ENCODE measurements around the gene ZNF525.
"Not testable (repeated sequence)": the region's sequence is repeated elsewhere in the genome, so short reads cannot be mapped to it uniquely, and the experiment has no call there.

ZNF525 gene

DNA sequence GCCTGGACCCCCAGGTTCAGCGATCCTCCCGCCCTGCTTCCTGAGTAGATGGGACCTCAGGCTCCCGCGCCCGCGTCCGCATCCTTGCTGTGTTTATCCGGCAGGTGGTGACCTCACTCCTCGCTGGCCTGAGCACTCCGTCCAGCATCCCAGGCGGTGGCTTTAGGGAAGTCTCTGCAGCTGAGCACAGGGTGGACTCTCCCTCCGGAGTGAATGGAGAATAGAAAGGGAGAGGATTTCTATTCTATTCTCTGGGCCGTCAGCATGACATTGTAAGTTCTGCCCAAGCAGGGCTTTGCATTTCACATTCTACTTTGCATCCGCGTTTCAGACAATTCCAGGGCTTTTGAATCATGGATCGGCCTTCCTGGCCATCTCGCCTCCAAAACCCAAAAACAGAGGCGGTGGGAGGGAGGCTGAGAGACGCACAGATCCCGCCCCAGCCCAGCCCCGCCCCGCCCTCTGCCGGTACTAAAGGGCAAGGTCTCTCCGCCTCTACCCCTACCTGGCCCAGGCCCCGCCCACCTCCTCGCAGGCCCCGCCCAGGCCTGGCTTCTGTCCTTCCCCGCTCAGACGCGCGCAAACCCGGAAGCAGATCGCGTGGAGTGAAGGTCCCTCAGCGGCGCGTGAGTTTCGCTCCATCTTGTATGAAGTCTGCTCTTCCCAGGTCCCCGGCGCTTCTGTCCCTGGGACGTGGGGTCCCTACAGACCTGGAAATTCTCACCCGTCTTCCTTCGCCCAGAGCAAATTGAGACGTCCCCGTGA, at the start of gene ZNF525:
ZNF525 (plus strand) TSS at position 572 of the 765 bp plus-strand sequence. CDS start 6,577 bp downstream, outside the sequence.
- H3K27me3 ChIP-seq (replicated peaks; ENCODE audit: control insufficient read depth, insufficient read depth, low read length) = no peaks in the 10 kb centered on the region
- H3K9ac ChIP-seq (ENCODE audit: low read length) = peak within 1 kb of the TSS; percentile 81
- H3K4me1 ChIP-seq (ENCODE audit: control insufficient read depth, insufficient read depth, low read length) = peaks cover 4% of the 10 kb centered on the region
- no peaks in the 10 kb centered on the region for H3K36me3 ChIP-seq (ENCODE audit: control insufficient read depth, insufficient read depth, low read length, severe bottlenecking)
- peak within 1 kb of the TSS; percentile 88 for H3K4me3 ChIP-seq (ENCODE audit: low read length)
- DNase-seq (ENCODE audit: low read depth) = peak; percentile 85
- H3K9me3 ChIP-seq (ENCODE audit: control insufficient read depth, low read length) = no peaks in the 10 kb centered on the region

DNA sequence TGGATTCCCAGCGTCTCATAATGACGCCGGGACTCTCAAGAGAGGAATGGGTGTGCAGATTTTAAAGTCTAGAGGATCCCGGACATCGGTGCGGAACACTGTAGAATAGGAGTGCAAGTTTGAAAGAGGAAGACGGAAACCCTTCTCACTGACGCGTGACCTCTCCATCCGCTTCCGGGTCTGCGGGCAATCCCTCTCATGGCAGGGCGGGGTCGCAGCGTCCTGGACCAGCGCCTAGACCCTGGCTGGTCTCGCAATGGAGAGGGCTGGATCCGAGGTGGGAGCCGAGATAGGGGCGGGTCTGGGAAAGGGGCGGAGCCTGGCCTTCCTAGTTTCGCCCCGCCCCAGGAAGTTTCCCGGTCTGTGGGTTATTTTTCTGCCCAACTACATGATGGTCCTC, 36.5 kb upstream of the ZNF525 start:
- no peak overlapping the region for H3K9ac ChIP-seq (ENCODE audit: low read length)
- no peaks in the 10 kb centered on the region for H3K27me3 ChIP-seq (replicated peaks; ENCODE audit: control insufficient read depth, insufficient read depth, low read length)
- peaks cover 24% of the 10 kb centered on the region for H3K9me3 ChIP-seq (ENCODE audit: control insufficient read depth, low read length)
- DNase-seq (ENCODE audit: low read depth) = peak; percentile 3
- H3K4me1 ChIP-seq (ENCODE audit: control insufficient read depth, insufficient read depth, low read length) = no peaks in the 10 kb centered on the region
- H3K36me3 ChIP-seq (ENCODE audit: control insufficient read depth, insufficient read depth, low read length, severe bottlenecking) = no peaks in the 10 kb centered on the region
- peak overlapping the region; percentile 66 for H3K4me3 ChIP-seq (ENCODE audit: low read length)

DNA sequence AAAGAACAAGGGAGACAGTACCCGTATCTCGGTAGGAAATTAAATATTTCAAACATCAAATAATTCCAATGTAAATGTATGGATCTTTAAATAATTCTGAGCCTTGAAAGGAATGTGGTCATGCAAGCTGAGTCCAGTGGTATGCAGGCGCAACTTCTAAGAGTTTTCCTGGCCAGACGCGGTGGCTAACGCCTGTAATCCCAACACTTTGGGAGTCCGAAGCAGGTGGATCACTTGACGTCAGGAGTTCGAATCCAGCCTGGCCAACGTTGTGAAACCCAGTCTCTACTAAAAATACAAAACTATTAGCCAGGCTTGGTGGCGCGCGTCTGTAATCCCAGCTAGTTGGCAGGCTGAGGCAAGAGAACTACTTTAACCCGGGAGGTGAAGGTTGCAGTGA, 33.0 kb upstream of the ZNF525 start:
- no peaks in the 10 kb centered on the region for H3K27me3 ChIP-seq (replicated peaks; ENCODE audit: control insufficient read depth, insufficient read depth, low read length)
- H3K36me3 ChIP-seq (ENCODE audit: control insufficient read depth, insufficient read depth, low read length, severe bottlenecking) = no peaks in the 10 kb centered on the region
- H3K4me3 ChIP-seq (ENCODE audit: low read length) = peak overlapping the region; percentile 100
- DNase-seq (ENCODE audit: low read depth) = no peak
- H3K9ac ChIP-seq (ENCODE audit: low read length) = peak overlapping the region; percentile 95
- peaks cover 4% of the 10 kb centered on the region for H3K4me1 ChIP-seq (ENCODE audit: control insufficient read depth, insufficient read depth, low read length)
- peaks cover 24% of the 10 kb centered on the region for H3K9me3 ChIP-seq (ENCODE audit: control insufficient read depth, low read length)

DNA sequence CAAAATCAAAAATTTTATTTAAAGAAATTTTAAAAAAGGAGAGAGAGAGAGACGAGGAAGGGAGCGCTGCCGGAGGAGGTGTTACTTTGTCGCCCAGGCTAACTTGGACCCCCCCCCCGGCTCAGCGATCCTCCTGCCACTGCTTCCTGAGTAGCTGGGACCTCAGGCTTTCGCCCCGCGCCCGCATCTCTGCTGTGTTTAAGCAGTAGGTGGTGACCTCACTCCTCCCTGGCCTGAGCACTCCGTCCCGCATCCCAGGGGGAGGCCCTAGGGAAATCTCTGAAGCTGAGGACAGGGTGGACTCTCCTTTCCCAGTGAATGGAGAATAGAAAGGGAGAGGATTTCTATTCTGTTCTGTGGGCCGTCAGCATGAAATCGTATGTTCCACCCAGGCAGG, 32.4 kb upstream of the ZNF525 start:
- H3K4me3 ChIP-seq (ENCODE audit: low read length) = peak overlapping the region; percentile 100
- DNase-seq (ENCODE audit: low read depth) = peak; percentile 68

DNA sequence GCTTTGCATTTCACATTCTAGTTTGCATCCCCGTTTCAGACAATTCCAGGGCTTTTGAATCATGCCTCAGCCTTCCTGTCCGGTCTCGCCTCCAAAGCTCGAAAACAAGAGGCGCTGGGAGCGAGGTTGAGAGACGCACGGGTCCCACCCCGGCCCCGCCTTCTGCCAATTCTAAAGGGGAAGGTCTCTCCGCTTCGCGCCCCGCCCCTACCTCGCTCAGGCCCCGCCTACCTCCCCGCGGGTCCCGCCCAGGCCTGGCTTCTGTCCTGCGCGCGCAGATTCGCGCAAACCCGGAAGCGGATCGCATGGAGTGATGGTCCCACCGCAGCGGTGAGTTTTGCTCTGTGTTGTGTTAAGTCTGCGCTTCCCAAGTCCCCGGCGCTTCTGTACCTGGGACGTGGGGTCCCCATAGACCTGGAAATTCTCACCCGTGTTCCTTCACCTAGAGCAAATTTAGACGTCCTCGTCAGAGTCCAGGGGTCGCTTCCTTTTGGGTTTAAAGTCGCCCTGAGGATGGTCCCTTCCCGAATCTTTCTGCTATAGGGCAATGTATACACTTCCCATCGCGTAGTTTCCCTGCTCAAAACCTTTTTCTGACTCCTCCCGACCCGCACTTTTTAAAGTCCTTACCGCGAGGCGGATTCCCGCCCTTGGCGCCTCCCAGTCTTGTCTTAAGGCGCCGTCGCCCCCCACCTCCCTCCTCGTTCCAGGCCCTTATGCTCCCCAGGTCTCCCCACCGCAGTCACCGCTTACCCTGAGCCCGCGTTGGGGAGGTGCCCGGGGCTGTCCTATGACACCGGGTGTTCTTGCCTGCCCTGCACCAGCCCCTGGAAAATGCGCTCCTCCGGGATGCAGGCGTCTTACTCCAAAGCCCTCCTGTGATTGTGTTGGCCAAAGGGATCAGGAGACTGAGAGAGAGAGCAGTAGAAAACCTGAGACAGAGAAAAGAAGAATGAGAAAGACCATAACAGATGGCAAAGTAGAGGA, 31.7 kb upstream of the ZNF525 start, which contains the start of gene ZNF845:
ZNF845 (plus strand) TSS at position 287 of the 987 bp plus-strand sequence. CDS start 7,559 bp downstream, outside the sequence.
- peak; percentile 97 for DNase-seq (ENCODE audit: low read depth)
- peaks cover 4% of the 10 kb centered on the region for H3K4me1 ChIP-seq (ENCODE audit: control insufficient read depth, insufficient read depth, low read length)
- H3K9me3 ChIP-seq (ENCODE audit: control insufficient read depth, low read length) = peaks cover 19% of the 10 kb centered on the region
- H3K36me3 ChIP-seq (ENCODE audit: control insufficient read depth, insufficient read depth, low read length, severe bottlenecking) = peaks cover 6% of the 10 kb centered on the region
- H3K4me3 ChIP-seq (ENCODE audit: low read length) = peak within 1 kb of the TSS; percentile 100
- H3K9ac ChIP-seq (ENCODE audit: low read length) = peak within 1 kb of the TSS; percentile 95
- no peaks in the 10 kb centered on the region for H3K27me3 ChIP-seq (replicated peaks; ENCODE audit: control insufficient read depth, insufficient read depth, low read length)

More for the DNA sequence above, 32.4 kb upstream of the ZNF525 start:
- Histone ChIP-seq H3K9ac (ENCODE audit: low read length) (peak overlapping the region; percentile 95), H3K27me3 (replicated peaks; ENCODE audit: control insufficient read depth, insufficient read depth, low read length) (no peaks in the 10 kb centered on the region), H3K4me1 (ENCODE audit: control insufficient read depth, insufficient read depth, low read length) (peaks cover 4% of the 10 kb centered on the region), H3K9me3 (ENCODE audit: control insufficient read depth, low read length) (peaks cover 24% of the 10 kb centered on the region), H3K36me3 (ENCODE audit: control insufficient read depth, insufficient read depth, low read length, severe bottlenecking) (peaks cover 3% of the 10 kb centered on the region)

DNA sequence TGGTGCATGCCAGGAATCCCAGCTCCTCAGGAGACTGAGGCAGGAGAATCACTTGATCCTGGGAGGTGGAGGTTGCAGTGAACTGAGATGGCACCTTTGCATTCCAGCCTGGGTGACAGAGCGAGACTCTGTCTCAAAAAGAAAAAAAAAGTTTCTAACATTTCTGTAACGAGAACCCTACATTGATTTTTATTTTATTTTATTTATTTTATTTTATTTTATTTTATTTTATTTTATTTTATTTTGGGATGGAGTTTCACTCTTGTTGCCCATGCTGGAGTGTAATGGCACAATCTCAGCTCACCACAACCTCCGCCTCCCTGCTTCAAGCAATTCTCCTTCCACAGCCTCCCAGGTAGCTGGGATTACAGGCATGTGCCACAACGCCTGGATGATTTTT, 21.1 kb upstream of the ZNF525 start:
- H3K9me3 ChIP-seq (ENCODE audit: control insufficient read depth, low read length) = peaks cover 41% of the 10 kb centered on the region
- H3K4me3 ChIP-seq (ENCODE audit: low read length); H3K27me3 ChIP-seq (replicated peaks; ENCODE audit: control insufficient read depth, insufficient read depth, low read length); H3K4me1 ChIP-seq (ENCODE audit: control insufficient read depth, insufficient read depth, low read length); H3K9ac ChIP-seq (ENCODE audit: low read length); DNase-seq (ENCODE audit: low read depth): not testable (repeated sequence)
- H3K36me3 ChIP-seq (ENCODE audit: control insufficient read depth, insufficient read depth, low read length, severe bottlenecking) = peaks cover 83% of the 10 kb centered on the region

DNA sequence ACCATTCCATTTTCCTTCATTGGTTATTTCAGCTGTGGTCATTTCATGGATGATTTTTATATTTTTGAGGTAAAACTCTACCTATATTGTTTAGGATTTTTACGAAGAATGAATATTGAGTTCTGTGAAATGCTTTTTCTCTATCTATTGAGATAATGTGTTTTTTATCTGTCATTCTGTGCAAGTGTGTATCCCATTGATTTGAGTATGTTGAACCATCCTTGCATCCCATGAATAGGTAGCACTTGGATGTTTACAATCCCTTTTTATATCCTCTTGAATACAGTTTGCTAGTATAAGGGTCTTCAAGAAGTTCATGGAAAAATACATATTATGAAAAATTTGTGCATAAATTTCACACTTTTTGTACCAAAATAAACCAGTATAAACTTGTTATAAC, 9.8 kb upstream of the ZNF525 start:
- H3K27me3 ChIP-seq (replicated peaks; ENCODE audit: control insufficient read depth, insufficient read depth, low read length) = no peaks in the 10 kb centered on the region
- no peak for DNase-seq (ENCODE audit: low read depth)
- no peak overlapping the region for H3K9ac ChIP-seq (ENCODE audit: low read length)
- H3K9me3 ChIP-seq (ENCODE audit: control insufficient read depth, low read length) = peaks cover 69% of the 10 kb centered on the region
- peaks cover 43% of the 10 kb centered on the region for H3K36me3 ChIP-seq (ENCODE audit: control insufficient read depth, insufficient read depth, low read length, severe bottlenecking)
- no peaks in the 10 kb centered on the region for H3K4me1 ChIP-seq (ENCODE audit: control insufficient read depth, insufficient read depth, low read length)
- H3K4me3 ChIP-seq (ENCODE audit: low read length) = peak overlapping the region; percentile 29

DNA sequence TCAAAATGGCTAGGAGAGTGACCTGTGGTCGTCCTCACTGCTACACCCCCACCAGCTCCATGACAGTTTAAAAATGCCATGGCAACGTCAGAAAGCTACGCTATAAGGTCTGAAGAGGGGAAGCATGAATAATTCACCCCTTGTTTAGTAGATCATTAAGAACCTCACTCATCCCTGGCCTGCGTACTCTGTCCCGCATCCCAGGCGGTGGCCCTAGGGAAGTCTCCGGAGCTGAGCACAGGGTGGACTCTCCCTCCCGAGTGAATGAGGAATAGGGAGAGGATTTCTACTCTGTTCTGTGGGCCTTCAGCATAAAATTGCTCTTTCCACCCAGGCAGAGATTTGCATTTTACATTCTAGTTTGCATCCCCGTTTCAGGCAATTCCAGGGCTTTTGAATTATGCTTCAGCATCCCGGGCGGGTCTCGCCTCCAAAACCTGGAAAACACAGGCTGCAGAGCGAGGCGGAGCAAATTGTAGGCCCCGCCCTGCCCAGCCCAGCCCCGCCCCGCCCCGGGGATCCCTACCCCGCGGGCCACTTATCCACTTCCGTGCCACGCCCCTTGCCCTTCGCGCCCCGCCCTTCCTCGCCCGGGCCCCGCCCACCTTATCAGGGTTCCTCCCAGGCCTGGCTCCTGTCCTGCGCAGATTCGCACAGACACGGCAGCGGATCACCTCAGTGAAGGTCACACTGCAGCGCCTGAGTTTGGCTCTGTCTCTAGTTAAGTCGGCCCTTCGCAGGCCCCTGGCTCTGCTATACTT, 7.5 kb upstream of the ZNF525 start:
- H3K4me3 ChIP-seq (ENCODE audit: low read length) = no peak overlapping the region
- H3K4me1 ChIP-seq (ENCODE audit: control insufficient read depth, insufficient read depth, low read length) = no peaks in the 10 kb centered on the region
- H3K27me3 ChIP-seq (replicated peaks; ENCODE audit: control insufficient read depth, insufficient read depth, low read length) = no peaks in the 10 kb centered on the region
- DNase-seq (ENCODE audit: low read depth) = no peak
- H3K36me3 ChIP-seq (ENCODE audit: control insufficient read depth, insufficient read depth, low read length, severe bottlenecking) = peaks cover 21% of the 10 kb centered on the region
- peaks cover 46% of the 10 kb centered on the region for H3K9me3 ChIP-seq (ENCODE audit: control insufficient read depth, low read length)
- H3K9ac ChIP-seq (ENCODE audit: low read length) = no peak overlapping the region

DNA sequence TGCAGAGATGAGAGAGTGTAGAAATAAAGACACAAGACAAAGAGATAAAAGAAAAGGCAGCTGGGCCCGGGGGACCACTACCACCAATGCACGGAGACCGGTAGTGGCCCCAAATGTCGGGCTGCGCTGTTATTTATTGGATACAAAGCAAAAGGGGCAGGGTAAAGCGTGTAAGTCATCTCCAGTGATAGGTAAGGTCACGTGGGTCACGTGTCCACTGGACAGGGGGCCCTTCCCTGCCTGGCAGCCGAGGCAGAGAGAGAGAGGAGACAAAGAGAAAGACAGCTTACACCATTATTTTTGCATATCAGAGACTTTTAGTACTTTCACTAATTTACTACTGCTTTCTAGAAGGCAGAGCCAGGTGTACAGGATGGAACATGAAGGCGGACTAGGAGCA, 5.4 kb upstream of the ZNF525 start:
- not testable (repeated sequence) for H3K36me3 ChIP-seq (ENCODE audit: control insufficient read depth, insufficient read depth, low read length, severe bottlenecking); DNase-seq (ENCODE audit: low read depth); H3K4me1 ChIP-seq (ENCODE audit: control insufficient read depth, insufficient read depth, low read length); H3K4me3 ChIP-seq (ENCODE audit: low read length); H3K27me3 ChIP-seq (replicated peaks; ENCODE audit: control insufficient read depth, insufficient read depth, low read length); H3K9ac ChIP-seq (ENCODE audit: low read length)
- peaks cover 25% of the 10 kb centered on the region for H3K9me3 ChIP-seq (ENCODE audit: control insufficient read depth, low read length)

DNA sequence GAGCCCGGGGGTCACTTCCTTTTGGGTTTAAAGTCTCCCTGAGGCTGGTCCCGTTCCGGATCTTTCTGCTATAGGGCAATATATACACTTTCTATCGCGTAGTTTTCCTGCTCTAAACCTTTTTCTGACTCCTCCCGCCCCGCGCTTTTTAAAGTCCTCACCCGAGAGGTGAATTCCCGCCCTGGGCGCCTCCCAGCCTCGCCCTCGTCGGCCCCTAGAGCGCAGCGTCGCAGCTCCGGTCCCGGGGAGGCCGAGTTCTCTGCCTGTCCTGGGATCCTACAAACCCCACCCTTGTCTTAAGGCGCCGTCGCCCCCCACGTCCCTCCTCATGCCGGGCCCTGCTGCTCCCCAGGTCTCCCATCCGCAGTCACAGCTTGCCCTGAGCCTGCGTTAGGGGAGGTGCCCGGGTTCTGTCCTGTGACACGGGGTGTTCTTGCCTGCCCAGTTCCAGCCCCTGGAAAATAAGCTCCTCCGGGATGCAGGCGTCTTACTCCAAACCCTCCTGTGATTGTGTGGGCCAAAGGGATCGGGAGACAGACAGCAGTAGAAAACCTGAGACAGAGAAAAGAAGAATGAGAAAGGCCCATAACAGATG, 491 bp downstream of the ZNF525 start:
- H3K4me1 ChIP-seq (ENCODE audit: control insufficient read depth, insufficient read depth, low read length) = peaks cover 4% of the 10 kb centered on the region
- no peaks in the 10 kb centered on the region for H3K9me3 ChIP-seq (ENCODE audit: control insufficient read depth, low read length)
- DNase-seq (ENCODE audit: low read depth) = peak; percentile 56
- peak overlapping the region; percentile 88 for H3K4me3 ChIP-seq (ENCODE audit: low read length)
- H3K36me3 ChIP-seq (ENCODE audit: control insufficient read depth, insufficient read depth, low read length, severe bottlenecking) = no peaks in the 10 kb centered on the region
- peak overlapping the region; percentile 81 for H3K9ac ChIP-seq (ENCODE audit: low read length)
- H3K27me3 ChIP-seq (replicated peaks; ENCODE audit: control insufficient read depth, insufficient read depth, low read length) = no peaks in the 10 kb centered on the region
